ENCODE data around the gene PORCN.

- TF ChIP-seq, protein P1, sequence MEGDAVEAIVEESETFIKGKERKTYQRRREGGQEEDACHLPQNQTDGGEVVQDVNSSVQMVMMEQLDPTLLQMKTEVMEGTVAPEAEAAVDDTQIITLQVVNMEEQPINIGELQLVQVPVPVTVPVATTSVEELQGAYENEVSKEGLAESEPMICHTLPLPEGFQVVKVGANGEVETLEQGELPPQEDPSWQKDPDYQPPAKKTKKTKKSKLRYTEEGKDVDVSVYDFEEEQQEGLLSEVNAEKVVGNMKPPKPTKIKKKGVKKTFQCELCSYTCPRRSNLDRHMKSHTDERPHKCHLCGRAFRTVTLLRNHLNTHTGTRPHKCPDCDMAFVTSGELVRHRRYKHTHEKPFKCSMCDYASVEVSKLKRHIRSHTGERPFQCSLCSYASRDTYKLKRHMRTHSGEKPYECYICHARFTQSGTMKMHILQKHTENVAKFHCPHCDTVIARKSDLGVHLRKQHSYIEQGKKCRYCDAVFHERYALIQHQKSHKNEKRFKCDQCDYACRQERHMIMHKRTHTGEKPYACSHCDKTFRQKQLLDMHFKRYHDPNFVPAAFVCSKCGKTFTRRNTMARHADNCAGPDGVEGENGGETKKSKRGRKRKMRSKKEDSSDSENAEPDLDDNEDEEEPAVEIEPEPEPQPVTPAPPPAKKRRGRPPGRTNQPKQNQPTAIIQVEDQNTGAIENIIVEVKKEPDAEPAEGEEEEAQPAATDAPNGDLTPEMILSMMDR (IDR thresholded peaks at IDR 0.05): no peak
- no peak for TF ChIP-seq POLR2A (IDR thresholded peaks at IDR 0.05)
Observed at GRCh38 chrX:48514126-48514806, 5.5 kb downstream of the PORCN start.
